Smooth muscle cell (in vitro differentiated cells): ENCODE results near the gene DPP6. TPM values are rescaled to one million over a fixed set of nuclear protein-coding genes. Genes with fewer than 3 reads are reported as not detected.

Source experiments
- DNase-seq: peaks from one replicate; lab custom pipeline; 2025; ENCODE audit not compliant: unreplicated experiment; lab: John Stamatoyannopoulos, UW
- H2AFZ ChIP-seq: fragments of 200-600 bp; sonication (generic); 2 replicates; pipeline ENCODE4 v1.6.0; 2016; ENCODE audit warnings: antibody characterized with exemption, low read depth, mild to moderate bottlenecking
- H3F3A ChIP-seq: fragments of 200-600 bp; sonication (generic); 2 replicates; pipeline ENCODE4 v1.6.0; 2017; ENCODE audit warnings: antibody characterized with exemption, low read depth
- H3K27ac ChIP-seq: fragments of 200-600 bp; sonication (generic); 2 replicates; pipeline ENCODE4 v1.5.1; 2016; ENCODE audit warnings: low read depth, mild to moderate bottlenecking
- H3K27me3 ChIP-seq: fragments of 200-600 bp; sonication (generic); 2 replicates; pipeline ENCODE4 v1.6.1; 2016; ENCODE audit warnings: low read depth, mild to moderate bottlenecking
- H3K36me3 ChIP-seq: fragments of 200-600 bp; sonication (generic); 2 replicates; pipeline ENCODE4 v1.5.1; 2016; ENCODE audit warnings: low read depth
- H3K4me1 ChIP-seq: fragments of 200-600 bp; sonication (generic); 2 replicates; pipeline ENCODE4 v1.5.1; 2016; ENCODE audit warnings: low read depth
- H3K4me2 ChIP-seq: fragments of 200-600 bp; sonication (generic); 2 replicates; pipeline ENCODE4 v1.6.0; 2016; ENCODE audit warnings: mild to moderate bottlenecking
- H3K4me3 ChIP-seq: fragments of 200-600 bp; sonication (generic); 2 replicates; pipeline ENCODE4 v1.5.1; 2016; ENCODE audit warnings: mild to moderate bottlenecking
- H3K79me2 ChIP-seq: fragments of 200-600 bp; sonication (generic); 2 replicates; pipeline ENCODE4 v1.6.0; 2016; ENCODE audit warnings: low read depth, mild to moderate bottlenecking
- H3K9ac ChIP-seq: fragments of 200-600 bp; sonication (generic); 2 replicates; pipeline ENCODE4 v1.6.0; 2016; ENCODE audit warnings: low read depth
- H3K9me3 ChIP-seq: fragments of 200-600 bp; sonication (generic); replicated peaks from 2 replicates; pipeline ENCODE4 v1.5.1; 2016; ENCODE audit warnings: low read depth
- H4K20me1 ChIP-seq: fragments of 200-600 bp; sonication (generic); 2 replicates; pipeline ENCODE4 v1.6.0; 2016; ENCODE audit warnings: low read depth
- CTCF ChIP-seq: fragments of 200-600 bp; sonication (generic); IDR thresholded peaks from 2 replicates; pipeline ENCODE4 v1.5.1; 2017; ENCODE audit warnings: borderline replicate concordance, mild to moderate bottlenecking, antibody characterized with exemption; ENCODE audit not compliant: insufficient read depth, poor library complexity, severe bottlenecking
- WGBS: methylation state at CpG from one replicate; pipeline ENCODE4 v1.1.7; 2016; ENCODE audit warnings: low lambda C conversion rate; 5-methylcytosine and 5-hydroxymethylcytosine counted together
- polyA plus RNA-seq: library from polyadenylated mRNA; unstranded; fragments of >200 nt; fragmentation: Nextera tagmentation; extraction: Ambion mirVana; gene quantifications from 2 replicates; pipeline ENCODE4 v1.2.1, GENCODE V29; 2016
- total RNA-seq: library from RNA; depleted of rRNA; stranded (reverse); fragments of >200 nt; gene quantifications from 2 replicates; pipeline ENCODE4 v1.2.3, GENCODE V29; 2014

DPP6 gene
- total and polyA plus RNA-seq, 2 experiments from 2014 or later, result 0.72 TPM; not detected in 1

DNA sequence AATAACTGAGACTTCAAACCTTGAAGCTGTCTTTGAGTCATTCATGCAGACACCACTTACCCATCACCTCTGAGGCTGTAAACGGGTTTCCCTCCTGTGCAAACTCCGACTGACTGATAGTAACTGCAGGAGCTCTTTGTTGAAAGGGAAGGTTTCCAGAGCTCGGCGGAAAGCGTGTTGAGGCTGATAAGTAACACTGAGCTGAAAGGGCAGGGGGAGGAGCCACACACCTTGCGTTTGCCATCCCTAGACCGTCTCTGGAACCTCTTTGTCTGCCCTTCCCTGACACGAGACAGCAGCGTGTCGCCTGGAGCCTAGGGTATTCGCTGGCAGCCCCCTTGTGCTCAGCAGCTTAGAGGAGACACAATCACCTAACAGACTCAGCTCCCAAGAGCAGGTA, 816.7 kb downstream of the DPP6 start:
- H3K9me3 ChIP-seq, result no peaks in the 10 kb centered on the region
- no peak overlapping the region for H2AFZ ChIP-seq
- 35% methylated on average over 11 of the region's 11 CpGs for WGBS
- no peak overlapping the region for H3K4me3 ChIP-seq
- no peaks in the 10 kb centered on the region for H3K79me2 ChIP-seq
- H3F3A ChIP-seq, result no peaks in the 10 kb centered on the region
- H3K4me2 ChIP-seq, result no peak overlapping the region
- H3K4me1 ChIP-seq, result peaks cover 4% of the 10 kb centered on the region
- DNase-seq, result no peak
- H4K20me1 ChIP-seq, result no peaks in the 10 kb centered on the region
- no peaks in the 10 kb centered on the region for H3K36me3 ChIP-seq
- no peak overlapping the region for H3K9ac ChIP-seq
- no peak overlapping the region for H3K27ac ChIP-seq
- peaks cover 7% of the 10 kb centered on the region for H3K27me3 ChIP-seq
- TF ChIP-seq CTCF, result no peak

DNA sequence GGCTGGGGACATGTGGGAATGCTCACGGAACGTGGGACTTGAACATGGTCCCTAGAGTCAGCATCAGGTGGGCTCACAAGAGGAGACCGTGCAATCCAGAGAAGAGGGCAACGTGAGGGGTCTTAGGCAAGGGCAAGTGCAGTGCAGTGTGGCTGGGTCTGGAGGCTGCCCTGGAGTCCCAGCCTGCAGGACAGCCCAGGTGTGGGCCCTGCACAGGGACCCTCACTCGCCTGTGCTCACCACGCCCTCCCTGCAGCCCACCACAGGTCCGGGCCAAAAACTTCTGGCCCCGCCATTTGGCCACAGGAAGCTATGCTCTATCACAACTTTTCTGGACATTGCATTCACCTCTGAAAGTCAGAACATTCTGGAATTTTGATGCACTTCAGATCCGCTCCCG, 817.2 kb downstream of the DPP6 start:
- Histone ChIP-seq H3F3A (no peaks in the 10 kb centered on the region), H3K79me2 (no peaks in the 10 kb centered on the region), H2AFZ (no peak overlapping the region), H3K4me3 (no peak overlapping the region), H3K4me1 (peaks cover 4% of the 10 kb centered on the region), H3K9ac (no peak overlapping the region), H3K27ac (no peak overlapping the region), H3K4me2 (no peak overlapping the region), H3K9me3 (no peaks in the 10 kb centered on the region), H3K36me3 (no peaks in the 10 kb centered on the region), H4K20me1 (no peaks in the 10 kb centered on the region), H3K27me3 (peaks cover 7% of the 10 kb centered on the region)
- no peak for TF ChIP-seq CTCF
- DNase-seq, result no peak
- WGBS, result 96% methylated on average over 10 of the region's 10 CpGs

GRCh38 chr7:154871507-154871906, 819.3 kb downstream of the DPP6 start:
- no peak for TF ChIP-seq CTCF
- no peak for DNase-seq
- H3K9ac ChIP-seq, result no peak overlapping the region

DNA sequence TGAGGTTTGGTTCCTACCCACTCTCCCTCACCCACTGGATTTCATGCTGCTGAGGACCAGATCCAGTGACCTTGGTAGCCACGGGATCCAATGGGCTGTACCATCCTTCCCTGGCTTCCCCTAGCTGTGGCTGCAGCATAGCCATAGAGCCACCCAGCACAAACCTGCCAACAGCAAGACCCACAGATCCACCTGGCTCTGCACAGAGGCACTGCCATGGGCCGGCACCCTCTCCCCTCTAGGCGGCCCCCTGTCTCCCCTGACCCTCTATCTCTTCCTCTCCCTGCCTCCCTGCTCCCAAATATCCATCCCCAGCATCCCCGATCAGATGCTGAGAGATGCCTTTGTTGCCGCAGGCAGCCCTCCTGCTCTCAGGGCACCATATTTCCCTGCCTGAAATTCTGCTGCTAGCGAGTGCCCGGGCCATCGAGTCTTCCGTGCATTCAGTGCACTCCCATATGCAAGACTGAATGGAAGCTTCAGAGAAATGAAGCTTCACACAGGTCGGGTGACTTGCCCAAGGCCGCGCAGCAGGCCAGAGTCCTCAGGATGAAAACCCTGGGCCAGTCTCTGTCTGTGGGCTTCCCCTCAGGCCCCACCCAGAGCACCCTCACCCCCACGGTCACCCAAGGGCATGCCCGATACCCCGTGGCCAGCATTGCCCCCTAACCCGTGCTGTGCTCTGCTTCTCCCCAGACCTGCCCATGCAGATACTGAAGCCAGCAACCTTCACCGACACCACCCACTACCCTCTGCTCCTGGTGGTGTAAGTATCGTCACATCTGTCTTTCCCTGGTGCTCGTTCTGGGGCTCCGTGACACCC, 819.9 kb downstream of the DPP6 start:
- H3K27ac ChIP-seq, result no peak overlapping the region
- H3K4me3 ChIP-seq, result no peak overlapping the region
- WGBS, result 91% methylated on average over 18 of the region's 20 CpGs
- no peaks in the 10 kb centered on the region for H3K36me3 ChIP-seq
- H3F3A ChIP-seq, result no peaks in the 10 kb centered on the region
- H3K79me2 ChIP-seq, result no peaks in the 10 kb centered on the region
- no peak overlapping the region for H3K4me2 ChIP-seq
- DNase-seq, result no peak
- H2AFZ ChIP-seq, result no peak overlapping the region
- peaks cover 7% of the 10 kb centered on the region for H3K27me3 ChIP-seq
- no peaks in the 10 kb centered on the region for H4K20me1 ChIP-seq
- no peaks in the 10 kb centered on the region for H3K9me3 ChIP-seq
- TF ChIP-seq CTCF, result no peak
- H3K9ac ChIP-seq, result no peak overlapping the region
- peaks cover 4% of the 10 kb centered on the region for H3K4me1 ChIP-seq

More at GRCh38 chr7:154871507-154871906, 819.3 kb downstream of the DPP6 start:
- Histone ChIP-seq H3K4me1 (peaks cover 4% of the 10 kb centered on the region), H3K36me3 (no peaks in the 10 kb centered on the region), H4K20me1 (no peaks in the 10 kb centered on the region), H3K27ac (no peak overlapping the region), H3F3A (no peaks in the 10 kb centered on the region), H3K27me3 (peaks cover 7% of the 10 kb centered on the region), H2AFZ (no peak overlapping the region), H3K4me2 (no peak overlapping the region), H3K4me3 (no peak overlapping the region), H3K79me2 (no peaks in the 10 kb centered on the region), H3K9me3 (no peaks in the 10 kb centered on the region)
- WGBS, result 65% methylated on average over 4 of the region's 4 CpGs
